HL-60 (cell line): ENCODE measurements around the gene GNAL.

Experiments
- POLR2AphosphoS5 ChIP-seq: IDR thresholded peaks from 2 replicates; pipeline ENCODE4 v1.6.1; 2012; ENCODE audit warnings: low read depth
- TF ChIP-seq, protein P1 (sequence below): IDR thresholded peaks from one replicate; pipeline ENCODE4 v1.5.1; 2011; ENCODE audit warnings: low read length, control low read depth, inconsistent platforms; ENCODE audit not compliant: insufficient read depth
- TF ChIP-seq, protein P2 (sequence below): IDR thresholded peaks from 2 replicates; pipeline ENCODE4 v1.6.1; 2012; ENCODE audit warnings: low read depth; ENCODE audit not compliant: insufficient replicate concordance

DNA sequence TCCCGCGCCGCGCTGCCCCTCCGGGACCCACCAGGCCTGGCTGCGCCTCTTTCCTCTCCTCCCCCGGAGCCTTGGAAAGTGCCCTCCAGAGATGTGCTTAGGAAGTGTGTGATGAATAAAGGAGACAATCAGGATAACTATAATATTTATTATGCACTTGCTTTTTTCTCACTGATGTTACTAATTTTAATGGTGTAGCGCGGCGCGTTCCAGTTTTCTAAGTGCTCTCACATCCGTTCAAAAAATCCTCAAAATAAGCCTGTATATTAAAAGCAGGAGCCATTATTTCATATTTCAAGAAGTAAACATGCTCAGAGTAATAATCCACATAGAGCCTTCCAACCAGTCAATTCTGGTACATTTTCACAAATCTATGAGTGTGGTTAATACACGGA, 220.0 kb downstream of the GNAL start:
- no peak for TF ChIP-seq POLR2AphosphoS5
- TF ChIP-seq, protein P1, sequence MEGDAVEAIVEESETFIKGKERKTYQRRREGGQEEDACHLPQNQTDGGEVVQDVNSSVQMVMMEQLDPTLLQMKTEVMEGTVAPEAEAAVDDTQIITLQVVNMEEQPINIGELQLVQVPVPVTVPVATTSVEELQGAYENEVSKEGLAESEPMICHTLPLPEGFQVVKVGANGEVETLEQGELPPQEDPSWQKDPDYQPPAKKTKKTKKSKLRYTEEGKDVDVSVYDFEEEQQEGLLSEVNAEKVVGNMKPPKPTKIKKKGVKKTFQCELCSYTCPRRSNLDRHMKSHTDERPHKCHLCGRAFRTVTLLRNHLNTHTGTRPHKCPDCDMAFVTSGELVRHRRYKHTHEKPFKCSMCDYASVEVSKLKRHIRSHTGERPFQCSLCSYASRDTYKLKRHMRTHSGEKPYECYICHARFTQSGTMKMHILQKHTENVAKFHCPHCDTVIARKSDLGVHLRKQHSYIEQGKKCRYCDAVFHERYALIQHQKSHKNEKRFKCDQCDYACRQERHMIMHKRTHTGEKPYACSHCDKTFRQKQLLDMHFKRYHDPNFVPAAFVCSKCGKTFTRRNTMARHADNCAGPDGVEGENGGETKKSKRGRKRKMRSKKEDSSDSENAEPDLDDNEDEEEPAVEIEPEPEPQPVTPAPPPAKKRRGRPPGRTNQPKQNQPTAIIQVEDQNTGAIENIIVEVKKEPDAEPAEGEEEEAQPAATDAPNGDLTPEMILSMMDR: no peak
- TF ChIP-seq, protein P2, sequence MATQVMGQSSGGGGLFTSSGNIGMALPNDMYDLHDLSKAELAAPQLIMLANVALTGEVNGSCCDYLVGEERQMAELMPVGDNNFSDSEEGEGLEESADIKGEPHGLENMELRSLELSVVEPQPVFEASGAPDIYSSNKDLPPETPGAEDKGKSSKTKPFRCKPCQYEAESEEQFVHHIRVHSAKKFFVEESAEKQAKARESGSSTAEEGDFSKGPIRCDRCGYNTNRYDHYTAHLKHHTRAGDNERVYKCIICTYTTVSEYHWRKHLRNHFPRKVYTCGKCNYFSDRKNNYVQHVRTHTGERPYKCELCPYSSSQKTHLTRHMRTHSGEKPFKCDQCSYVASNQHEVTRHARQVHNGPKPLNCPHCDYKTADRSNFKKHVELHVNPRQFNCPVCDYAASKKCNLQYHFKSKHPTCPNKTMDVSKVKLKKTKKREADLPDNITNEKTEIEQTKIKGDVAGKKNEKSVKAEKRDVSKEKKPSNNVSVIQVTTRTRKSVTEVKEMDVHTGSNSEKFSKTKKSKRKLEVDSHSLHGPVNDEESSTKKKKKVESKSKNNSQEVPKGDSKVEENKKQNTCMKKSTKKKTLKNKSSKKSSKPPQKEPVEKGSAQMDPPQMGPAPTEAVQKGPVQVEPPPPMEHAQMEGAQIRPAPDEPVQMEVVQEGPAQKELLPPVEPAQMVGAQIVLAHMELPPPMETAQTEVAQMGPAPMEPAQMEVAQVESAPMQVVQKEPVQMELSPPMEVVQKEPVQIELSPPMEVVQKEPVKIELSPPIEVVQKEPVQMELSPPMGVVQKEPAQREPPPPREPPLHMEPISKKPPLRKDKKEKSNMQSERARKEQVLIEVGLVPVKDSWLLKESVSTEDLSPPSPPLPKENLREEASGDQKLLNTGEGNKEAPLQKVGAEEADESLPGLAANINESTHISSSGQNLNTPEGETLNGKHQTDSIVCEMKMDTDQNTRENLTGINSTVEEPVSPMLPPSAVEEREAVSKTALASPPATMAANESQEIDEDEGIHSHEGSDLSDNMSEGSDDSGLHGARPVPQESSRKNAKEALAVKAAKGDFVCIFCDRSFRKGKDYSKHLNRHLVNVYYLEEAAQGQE: peak; percentile 1
